Tibial nerve (tissue), 4 donors: ENCODE measurements around the gene IMP3.

Experiments used
- CTCF ChIP-seq, 5 experiments: fragments of 200-600 bp in 3 of 5; fragments of 450-650 bp in 2 of 5; sonication (generic) in 3 of 5; IDR thresholded peaks; one replicate each; pipeline ENCODE4 v1.5.1; 2016 to 2019; ENCODE audit warnings: antibody characterized with exemption in 5 of 5, mild to moderate bottlenecking in 3 of 5, moderate library complexity in 2 of 5
- EP300 ChIP-seq, 2 donors: sonication (generic); formaldehyde crosslinking; IDR thresholded peaks; one replicate each; pipeline ENCODE4 v1.6.1; 2017; ENCODE audit warnings: antibody characterized with exemption in 2 of 2, mild to moderate bottlenecking in 1 of 2
- POLR2A ChIP-seq, 2 donors: fragments of 450-650 bp; IDR thresholded peaks; one replicate each; pipeline ENCODE4 v1.6.1; 2017; ENCODE audit warnings: antibody characterized with exemption in 2 of 2, mild to moderate bottlenecking in 2 of 2, moderate library complexity in 2 of 2

- TF ChIP-seq CTCF (IDR thresholded peaks at IDR 0.05) (no peak), POLR2A (IDR thresholded peaks at IDR 0.05) (no peak), EP300 (IDR thresholded peaks at IDR 0.05) (no peak)
Measured at GRCh38 chr15:75648156-75649000, 8.4 kb upstream of the IMP3 start.
